ENCODE measurements around the gene GRWD1.
A peak's percentile ranks its signal among the peaks of the same experiment; 100 is the strongest.

The GRWD1 gene

DNA sequence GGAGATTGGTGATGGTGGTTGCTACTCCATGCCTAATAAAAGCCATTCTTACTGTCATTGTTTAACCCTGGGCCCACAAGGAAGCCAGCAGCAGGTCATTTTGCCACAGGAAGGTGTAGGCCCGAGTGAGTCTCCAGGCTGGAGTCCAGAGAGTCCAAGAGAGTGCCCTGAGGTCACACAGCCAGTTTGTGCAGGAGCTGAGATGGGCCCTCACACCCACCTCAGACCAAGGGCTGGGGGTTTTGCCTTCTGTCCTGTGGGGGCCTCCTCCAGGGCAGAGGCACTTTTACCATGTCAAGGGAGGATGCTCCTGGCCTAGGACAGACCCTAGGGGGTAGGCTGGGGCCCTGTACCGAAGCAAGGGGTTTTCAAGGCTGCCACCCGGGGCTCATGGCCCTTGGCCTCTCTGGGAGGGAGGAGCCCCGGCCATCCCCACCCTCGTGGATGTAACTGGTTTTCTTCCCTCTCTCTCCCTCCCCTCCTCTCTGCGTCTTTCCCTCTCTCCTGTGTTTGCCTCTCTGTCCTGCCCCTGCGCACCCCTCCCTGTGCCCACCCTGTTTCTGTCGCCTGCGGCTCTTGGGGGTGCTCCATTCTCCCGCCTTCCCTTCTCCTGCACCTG, 31.4 kb downstream of the GRWD1 start:
- TF ChIP-seq, protein P1, sequence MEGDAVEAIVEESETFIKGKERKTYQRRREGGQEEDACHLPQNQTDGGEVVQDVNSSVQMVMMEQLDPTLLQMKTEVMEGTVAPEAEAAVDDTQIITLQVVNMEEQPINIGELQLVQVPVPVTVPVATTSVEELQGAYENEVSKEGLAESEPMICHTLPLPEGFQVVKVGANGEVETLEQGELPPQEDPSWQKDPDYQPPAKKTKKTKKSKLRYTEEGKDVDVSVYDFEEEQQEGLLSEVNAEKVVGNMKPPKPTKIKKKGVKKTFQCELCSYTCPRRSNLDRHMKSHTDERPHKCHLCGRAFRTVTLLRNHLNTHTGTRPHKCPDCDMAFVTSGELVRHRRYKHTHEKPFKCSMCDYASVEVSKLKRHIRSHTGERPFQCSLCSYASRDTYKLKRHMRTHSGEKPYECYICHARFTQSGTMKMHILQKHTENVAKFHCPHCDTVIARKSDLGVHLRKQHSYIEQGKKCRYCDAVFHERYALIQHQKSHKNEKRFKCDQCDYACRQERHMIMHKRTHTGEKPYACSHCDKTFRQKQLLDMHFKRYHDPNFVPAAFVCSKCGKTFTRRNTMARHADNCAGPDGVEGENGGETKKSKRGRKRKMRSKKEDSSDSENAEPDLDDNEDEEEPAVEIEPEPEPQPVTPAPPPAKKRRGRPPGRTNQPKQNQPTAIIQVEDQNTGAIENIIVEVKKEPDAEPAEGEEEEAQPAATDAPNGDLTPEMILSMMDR (conservative IDR thresholded peaks at IDR 0.05): no peak
- no peak overlapping the region for H3K27ac ChIP-seq

DNA sequence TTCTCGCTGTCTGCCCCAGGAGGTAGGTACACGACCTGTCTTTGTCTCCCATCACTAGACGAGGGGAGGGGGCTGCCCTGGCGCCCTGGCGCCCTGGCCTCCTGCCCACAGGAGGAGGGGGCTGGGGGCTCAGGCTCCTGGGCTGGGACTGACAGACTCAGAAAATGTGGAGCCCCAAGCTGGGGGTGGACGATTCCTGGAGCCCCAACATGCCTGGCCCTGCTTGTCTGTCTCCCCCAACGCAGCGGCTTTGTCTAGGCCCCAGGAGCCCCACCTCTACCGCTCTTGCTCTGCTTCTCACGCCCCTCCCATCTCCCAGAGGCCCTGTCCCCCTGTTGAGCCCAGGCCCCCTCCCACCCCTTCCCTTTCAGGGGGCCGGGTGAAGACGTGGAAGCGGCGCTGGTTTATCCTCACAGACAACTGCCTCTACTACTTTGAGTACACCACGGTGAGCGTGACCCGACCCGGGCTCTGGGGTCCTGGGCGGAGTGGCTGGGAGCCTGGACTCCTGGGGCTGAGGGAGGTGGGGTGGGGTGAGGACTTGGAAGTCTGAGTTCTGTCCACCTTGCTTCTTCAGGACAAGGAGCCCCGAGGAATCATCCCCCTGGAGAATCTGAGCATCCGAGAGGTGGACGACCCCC, 32.0 kb downstream of the GRWD1 start:
- TF ChIP-seq, protein P1 (conservative IDR thresholded peaks at IDR 0.05): no peak

DNA sequence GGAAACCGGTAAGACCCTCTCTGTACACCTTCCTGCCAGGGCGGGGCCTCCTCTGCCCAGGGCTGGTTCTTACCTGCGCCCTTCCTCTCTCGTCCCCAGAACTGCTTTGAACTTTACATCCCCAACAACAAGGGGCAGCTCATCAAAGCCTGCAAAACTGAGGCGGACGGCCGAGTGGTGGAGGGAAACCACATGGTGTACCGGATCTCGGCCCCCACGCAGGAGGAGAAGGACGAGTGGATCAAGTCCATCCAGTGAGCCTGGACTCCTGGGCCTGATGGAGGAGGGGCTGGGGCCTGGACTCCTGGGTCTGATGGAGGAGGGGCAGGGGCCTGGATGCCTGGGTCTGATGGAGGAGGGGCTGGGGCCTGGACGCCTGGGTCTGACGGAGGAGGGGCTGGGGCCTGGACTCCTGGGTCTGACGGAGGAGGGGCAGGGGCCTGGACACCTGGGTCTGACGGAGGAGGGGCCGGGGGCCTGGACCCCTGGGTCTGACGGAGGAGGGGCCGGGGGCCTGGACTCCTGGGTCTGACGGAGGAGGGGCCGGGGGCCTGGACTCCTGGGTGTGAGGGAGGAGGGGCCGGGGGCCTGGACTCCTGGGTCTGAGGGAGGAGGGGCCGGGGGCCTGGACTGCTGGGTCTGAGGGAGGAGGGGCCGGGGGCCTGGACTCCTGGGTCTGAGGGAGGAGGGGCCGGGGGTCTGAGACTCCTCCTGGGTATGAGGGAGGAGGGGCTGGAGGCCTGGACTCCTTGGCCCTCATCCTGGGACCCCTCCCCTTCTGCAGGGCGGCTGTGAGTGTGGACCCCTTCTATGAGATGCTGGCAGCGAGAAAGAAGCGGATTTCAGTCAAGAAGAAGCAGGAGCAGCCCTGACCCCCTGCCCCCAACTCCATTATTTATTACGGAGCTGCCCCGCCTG, 32.8 kb downstream of the GRWD1 start:
- no peak overlapping the region for H3K27ac ChIP-seq
- TF ChIP-seq, protein P1 (conservative IDR thresholded peaks at IDR 0.05): no peak

More for the DNA sequence above, 32.0 kb downstream of the GRWD1 start:
- H3K27ac ChIP-seq: no peak overlapping the region

DNA sequence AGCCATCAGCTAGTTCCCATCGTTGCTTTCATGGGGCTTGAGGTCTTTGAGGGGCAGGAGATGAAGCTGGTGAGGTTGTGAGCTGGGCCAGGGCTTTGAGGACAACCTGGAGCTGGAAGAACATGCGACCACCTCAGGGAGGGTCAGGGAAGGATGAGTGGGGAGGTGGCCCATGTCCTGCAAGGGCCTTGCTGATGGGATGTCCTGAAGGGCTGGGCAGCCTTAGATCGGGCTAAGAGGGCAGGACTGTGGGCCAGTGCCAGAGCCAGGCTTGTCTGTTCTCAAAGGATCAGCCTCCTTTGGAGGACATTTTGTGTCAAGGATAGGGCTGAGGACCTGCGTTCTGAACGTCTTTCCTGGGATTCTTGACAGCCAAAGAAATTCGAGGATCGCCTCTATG, 33.9 kb downstream of the GRWD1 start:
- no peak overlapping the region for H3K27ac ChIP-seq
- TF ChIP-seq, protein P1 (conservative IDR thresholded peaks at IDR 0.05): no peak

DNA sequence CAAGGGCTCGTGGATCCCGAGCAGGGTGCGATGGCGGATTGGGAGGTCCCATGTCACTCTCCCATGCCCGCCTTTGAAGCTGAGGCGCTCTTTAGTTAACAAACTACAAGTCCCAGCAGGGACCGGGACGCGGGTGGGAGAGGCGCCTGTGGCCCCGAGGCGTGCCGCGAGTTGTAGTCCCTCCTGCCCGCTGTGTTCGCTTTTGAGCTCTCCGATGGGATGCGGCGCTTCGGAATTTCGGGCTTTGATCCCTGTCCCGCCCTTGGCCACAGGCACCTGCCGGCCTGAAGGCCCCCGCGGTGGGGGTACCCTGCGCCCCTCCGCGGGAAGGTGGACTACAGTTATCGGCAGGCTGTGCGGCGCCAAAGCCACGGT, 34.4 kb downstream of the GRWD1 start:
- TF ChIP-seq, protein P1 (conservative IDR thresholded peaks at IDR 0.05): no peak
- no peak overlapping the region for H3K27ac ChIP-seq

DNA sequence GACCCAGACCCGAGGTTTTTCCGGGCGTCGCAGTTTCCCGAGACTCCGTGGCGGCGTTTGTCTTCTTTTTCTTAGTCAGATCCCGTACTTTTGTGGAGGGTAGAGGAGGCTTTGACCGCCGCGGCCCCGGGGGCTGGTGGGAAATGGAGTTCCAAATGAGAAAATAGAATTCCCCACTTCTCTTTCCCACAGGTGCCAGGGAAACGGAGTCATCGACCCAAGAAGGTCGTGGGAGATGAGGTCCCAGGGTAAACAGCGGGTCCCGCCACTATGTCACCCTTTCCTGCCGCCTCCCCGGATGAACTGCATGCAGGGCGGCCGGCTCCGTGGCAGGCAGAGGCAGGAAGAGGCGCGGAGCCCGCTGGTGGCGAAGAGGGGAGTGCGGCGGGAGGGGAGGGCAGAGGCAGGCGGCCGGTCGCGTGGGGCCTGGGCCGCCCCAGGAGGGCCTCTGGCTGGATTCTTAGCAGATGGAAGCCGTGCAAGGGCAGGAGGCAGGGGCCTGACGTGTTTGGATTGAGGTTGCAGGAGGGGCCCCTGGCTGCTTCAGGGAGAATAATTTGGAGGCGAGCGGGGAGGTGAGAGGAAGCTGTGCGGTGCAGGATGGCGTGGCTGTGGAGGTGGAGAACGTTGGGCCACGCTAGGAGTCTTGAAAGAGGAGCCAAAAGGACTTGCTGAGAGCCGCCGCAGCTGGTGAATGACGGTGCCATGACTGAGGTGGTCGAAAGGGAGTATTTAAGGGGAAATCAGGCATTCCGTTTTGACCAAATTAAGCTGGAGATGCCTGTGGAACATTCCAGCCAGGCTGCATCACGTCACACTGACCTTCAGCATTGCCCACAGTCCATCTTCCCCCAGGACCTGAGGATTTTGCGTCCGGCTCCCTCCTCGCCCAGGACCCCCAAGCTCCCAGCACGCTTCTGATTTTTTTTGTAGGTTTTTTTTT, 35.0 kb downstream of the GRWD1 start:
- H3K27ac ChIP-seq: peak overlapping the region; percentile 50; the same call in 1 of the 2 replicates
- TF ChIP-seq, protein P1 (conservative IDR thresholded peaks at IDR 0.05): no peak
